Measurements from ENCODE around the gene HOXB2. TPM values are rescaled to one million over a fixed set of nuclear protein-coding genes. Genes with fewer than 3 reads are reported as not detected.

The HOXB2 gene
- total RNA-seq, 2 experiments from 2014 or later, result 4.8 to 4.9 TPM

DNA sequence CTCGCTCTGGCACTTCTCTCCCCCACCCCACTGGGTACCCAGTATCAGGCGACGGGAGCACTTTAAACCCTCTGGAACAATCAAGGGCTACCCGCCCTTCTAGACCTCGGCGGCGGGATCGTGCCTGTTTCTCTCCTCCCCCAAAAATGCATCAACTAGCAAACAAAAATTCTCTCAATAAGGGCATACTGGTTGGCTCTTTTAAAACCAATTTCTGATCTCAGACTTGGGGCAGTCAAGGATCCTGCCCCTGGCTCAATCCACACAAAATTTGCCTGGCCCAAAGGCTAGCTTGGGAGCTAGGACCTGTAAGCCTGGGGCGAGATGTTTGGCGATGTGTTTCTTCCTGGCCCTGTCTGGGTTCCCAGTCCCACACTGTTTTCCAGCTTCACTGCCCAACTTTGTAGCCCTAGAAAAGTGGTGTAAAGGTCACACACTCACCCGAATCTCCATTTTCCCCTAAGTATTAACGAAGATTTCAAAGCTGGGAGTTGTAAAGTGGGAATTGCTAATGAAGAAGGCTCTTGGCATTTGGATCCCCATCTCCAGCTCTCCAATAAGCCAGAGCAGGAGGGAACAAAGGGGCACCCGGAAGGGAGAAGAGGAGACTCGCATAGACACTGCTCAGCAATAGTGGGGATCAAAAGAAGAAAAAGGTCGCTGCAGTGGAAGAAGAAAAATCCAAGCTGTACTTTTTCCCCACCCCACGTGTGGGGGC lies 14.4 kb upstream of the HOXB2 start:
- Mint-ChIP-seq H3K4me1 (ENCODE audit: low read depth) (peaks cover 5% of the 10 kb centered on the region), H3K36me3 (ENCODE audit: low read depth) (no peaks in the 10 kb centered on the region), H3K27me3 (peaks cover 63% of the 10 kb centered on the region), H3K9me3 (no peaks in the 10 kb centered on the region), H3K27ac (no peak overlapping the region), H3K4me3 (no peak overlapping the region)
- intact Hi-C loops (cut with DNase I, micrococcal nuclease), result no loop called here
- TF ChIP-seq, protein P1, sequence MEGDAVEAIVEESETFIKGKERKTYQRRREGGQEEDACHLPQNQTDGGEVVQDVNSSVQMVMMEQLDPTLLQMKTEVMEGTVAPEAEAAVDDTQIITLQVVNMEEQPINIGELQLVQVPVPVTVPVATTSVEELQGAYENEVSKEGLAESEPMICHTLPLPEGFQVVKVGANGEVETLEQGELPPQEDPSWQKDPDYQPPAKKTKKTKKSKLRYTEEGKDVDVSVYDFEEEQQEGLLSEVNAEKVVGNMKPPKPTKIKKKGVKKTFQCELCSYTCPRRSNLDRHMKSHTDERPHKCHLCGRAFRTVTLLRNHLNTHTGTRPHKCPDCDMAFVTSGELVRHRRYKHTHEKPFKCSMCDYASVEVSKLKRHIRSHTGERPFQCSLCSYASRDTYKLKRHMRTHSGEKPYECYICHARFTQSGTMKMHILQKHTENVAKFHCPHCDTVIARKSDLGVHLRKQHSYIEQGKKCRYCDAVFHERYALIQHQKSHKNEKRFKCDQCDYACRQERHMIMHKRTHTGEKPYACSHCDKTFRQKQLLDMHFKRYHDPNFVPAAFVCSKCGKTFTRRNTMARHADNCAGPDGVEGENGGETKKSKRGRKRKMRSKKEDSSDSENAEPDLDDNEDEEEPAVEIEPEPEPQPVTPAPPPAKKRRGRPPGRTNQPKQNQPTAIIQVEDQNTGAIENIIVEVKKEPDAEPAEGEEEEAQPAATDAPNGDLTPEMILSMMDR (IDR thresholded peaks at IDR 0.05), result no peak
- peaks cover 12% of the 10 kb centered on the region for H3K4me1 ChIP-seq (ENCODE audit: insufficient read depth, low read length)
- no peaks in the 10 kb centered on the region for H3K36me3 ChIP-seq (ENCODE audit: insufficient read depth, low read length)
- DNase-seq (no peak), ATAC-seq (ENCODE audit: poor library complexity) (no peak)
- no peak overlapping the region for H3K4me3 ChIP-seq (ENCODE audit: low read length)
- H3K9me3 ChIP-seq (ENCODE audit: control insufficient read depth in 1 of 2, insufficient read depth in 1 of 2, low read length in 2 of 2), result no peaks in the 10 kb centered on the region
- POLR2A ChIA-PET, result no interaction called here
- CTCF ChIA-PET, result interaction anchor here (0.8 kb wide), 1 partner anchor 67 kb away, joined by 3 read pairs; no protein-coding TSS in a partner anchor
- no peak overlapping the region for H3K27ac ChIP-seq (ENCODE audit: low read depth in 1 of 2, low read length in 2 of 2)
- H3K27me3 ChIP-seq (ENCODE audit: control insufficient read depth in 1 of 2, insufficient read depth in 2 of 2, low read length in 2 of 2), result peaks cover 0 to 6% of the 10 kb centered on the region in 2 experiments

DNA sequence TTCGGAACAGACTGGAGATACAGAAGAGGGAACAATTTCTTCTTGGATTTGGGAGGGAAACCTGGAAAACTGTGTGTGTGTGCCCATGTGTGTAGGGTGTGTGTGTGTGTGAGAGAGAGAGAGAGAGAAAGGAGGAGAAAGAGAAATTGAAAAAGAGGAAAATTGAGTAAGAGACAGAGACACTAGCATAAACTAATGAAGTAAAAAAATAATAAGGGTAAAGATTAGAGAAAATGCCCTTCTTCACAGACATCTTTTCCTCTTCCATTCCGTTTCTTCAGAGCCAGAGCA lies 13.9 kb upstream of the HOXB2 start:
- no peak overlapping the region for H3K27ac Mint-ChIP-seq
- Histone ChIP-seq H3K27me3 (ENCODE audit: control insufficient read depth in 1 of 2, insufficient read depth in 2 of 2, low read length in 2 of 2) (peaks cover 0 to 6% of the 10 kb centered on the region in 2 experiments), H3K9me3 (ENCODE audit: control insufficient read depth in 1 of 2, insufficient read depth in 1 of 2, low read length in 2 of 2) (no peaks in the 10 kb centered on the region), H3K4me3 (ENCODE audit: low read length) (no peak overlapping the region), H3K4me1 (ENCODE audit: insufficient read depth, low read length) (peaks cover 12% of the 10 kb centered on the region), H3K27ac (ENCODE audit: low read depth in 1 of 2, low read length in 2 of 2) (no peak overlapping the region), H3K36me3 (ENCODE audit: insufficient read depth, low read length) (no peaks in the 10 kb centered on the region)
- ChIA-PET CTCF (no interaction called here), POLR2A (no interaction called here)
- no peaks in the 10 kb centered on the region for H3K36me3 Mint-ChIP-seq (ENCODE audit: low read depth)
- ATAC-seq (ENCODE audit: poor library complexity) (no peak), DNase-seq (no peak)
- peaks cover 67% of the 10 kb centered on the region for H3K27me3 Mint-ChIP-seq
- H3K4me1 Mint-ChIP-seq (ENCODE audit: low read depth), result peaks cover 5% of the 10 kb centered on the region
- H3K9me3 Mint-ChIP-seq, result no peaks in the 10 kb centered on the region
- intact Hi-C loops (cut with DNase I, micrococcal nuclease), result no loop called here
- TF ChIP-seq, protein P1 (IDR thresholded peaks at IDR 0.05), result no peak
- no peak overlapping the region for H3K4me3 Mint-ChIP-seq

DNA sequence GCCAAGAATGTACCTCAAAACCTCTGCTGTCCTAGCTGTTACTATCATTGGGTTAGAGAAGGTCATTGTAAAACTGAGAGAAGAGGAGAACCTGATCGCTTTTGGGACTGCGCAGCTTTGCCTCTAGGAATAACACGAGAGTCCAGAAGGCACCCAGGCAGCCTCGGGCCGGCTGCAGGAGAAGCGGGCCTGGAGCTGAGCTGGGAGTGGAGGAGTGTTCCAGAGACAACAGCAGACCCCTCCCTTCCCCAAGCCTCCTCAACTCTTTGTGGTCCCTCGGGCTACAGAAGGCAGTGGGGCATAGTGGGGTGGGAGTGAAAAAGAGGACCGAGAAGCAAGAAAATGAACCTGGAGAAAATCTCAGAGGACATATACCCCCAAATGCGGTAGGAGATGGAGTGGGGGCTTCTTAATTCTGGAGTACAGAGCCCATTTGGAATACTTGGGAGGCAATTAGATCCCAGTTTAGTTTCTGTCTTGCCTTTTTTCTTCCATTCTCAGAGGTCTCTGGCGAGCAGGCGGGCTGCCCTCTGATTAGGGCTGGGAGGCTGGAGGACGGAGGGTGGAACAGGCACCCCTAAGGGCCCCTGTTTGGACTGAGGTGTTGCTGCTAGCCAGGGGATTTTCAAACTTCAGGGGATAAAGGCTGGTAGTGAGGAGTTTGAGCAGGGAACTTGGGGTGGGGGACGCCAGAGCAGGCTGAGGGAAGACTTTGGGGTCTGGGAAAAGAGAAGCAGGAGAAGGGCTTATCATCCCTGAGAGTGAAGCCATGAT lies 13.3 kb upstream of the HOXB2 start:
- intact Hi-C loops (cut with DNase I, micrococcal nuclease), result no loop called here
- ChIA-PET POLR2A (interaction anchor here (0.6 kb wide), 1 partner anchor 1438 kb away, joined by 3 read pairs; no protein-coding TSS in a partner anchor), CTCF (interaction anchor here (1.1 kb wide), 1 partner anchor 10 kb away, joined by 3 read pairs; no protein-coding TSS in a partner anchor)
- Histone ChIP-seq H3K4me3 (ENCODE audit: low read length) (no peak overlapping the region), H3K36me3 (ENCODE audit: insufficient read depth, low read length) (no peaks in the 10 kb centered on the region), H3K27me3 (ENCODE audit: control insufficient read depth in 1 of 2, insufficient read depth in 2 of 2, low read length in 2 of 2) (peaks cover 0 to 6% of the 10 kb centered on the region in 2 experiments), H3K27ac (ENCODE audit: low read depth in 1 of 2, low read length in 2 of 2) (no peak overlapping the region), H3K9me3 (ENCODE audit: control insufficient read depth in 1 of 2, insufficient read depth in 1 of 2, low read length in 2 of 2) (no peaks in the 10 kb centered on the region), H3K4me1 (ENCODE audit: insufficient read depth, low read length) (peaks cover 12% of the 10 kb centered on the region)
- H3K4me1 Mint-ChIP-seq (ENCODE audit: low read depth), result peaks cover 5% of the 10 kb centered on the region
- ATAC-seq (ENCODE audit: poor library complexity), result no peak
- peaks cover 67% of the 10 kb centered on the region for H3K27me3 Mint-ChIP-seq
- TF ChIP-seq, protein P1 (IDR thresholded peaks at IDR 0.05), result no peak
- no peak for DNase-seq
- H3K9me3 Mint-ChIP-seq, result no peaks in the 10 kb centered on the region
- H3K4me3 Mint-ChIP-seq, result no peak overlapping the region
- H3K27ac Mint-ChIP-seq, result no peak overlapping the region
- H3K36me3 Mint-ChIP-seq (ENCODE audit: low read depth), result no peaks in the 10 kb centered on the region

Measured in CD4-positive, alpha-beta T cell (primary cell).